Testis (tissue), 2 donors: ENCODE results near the gene PSAP.

Source experiments
- CTCF ChIP-seq, 3 experiments: fragments of 450-650 bp in 2 of 3; fragments of 200-600 bp in 1 of 3; sonication (generic) in 1 of 3; IDR thresholded peaks; one replicate each; pipeline ENCODE4 v1.5.1; 2016 to 2019; ENCODE audit warnings: antibody characterized with exemption in 3 of 3, mild to moderate bottlenecking in 2 of 3, moderate library complexity in 1 of 3
- POLR2A ChIP-seq: fragments of 450-650 bp; IDR thresholded peaks from one replicate; pipeline ENCODE4 v1.6.1; 2017; ENCODE audit warnings: antibody characterized with exemption, mild to moderate bottlenecking, moderate library complexity

- TF ChIP-seq CTCF (IDR thresholded peaks at IDR 0.05): no peak
- no peak for TF ChIP-seq POLR2A
Observed at GRCh38 chr10:71854031-71854430, 3.0 kb upstream of the PSAP start.
